ENCODE results near the gene ARFRP1. TPM values are rescaled to one million over a fixed set of nuclear protein-coding genes. Genes with fewer than 3 reads are reported as not detected.

The ARFRP1 gene
- total RNA-seq, 1 experiment from 2014 or later, result 30.2 TPM

DNA sequence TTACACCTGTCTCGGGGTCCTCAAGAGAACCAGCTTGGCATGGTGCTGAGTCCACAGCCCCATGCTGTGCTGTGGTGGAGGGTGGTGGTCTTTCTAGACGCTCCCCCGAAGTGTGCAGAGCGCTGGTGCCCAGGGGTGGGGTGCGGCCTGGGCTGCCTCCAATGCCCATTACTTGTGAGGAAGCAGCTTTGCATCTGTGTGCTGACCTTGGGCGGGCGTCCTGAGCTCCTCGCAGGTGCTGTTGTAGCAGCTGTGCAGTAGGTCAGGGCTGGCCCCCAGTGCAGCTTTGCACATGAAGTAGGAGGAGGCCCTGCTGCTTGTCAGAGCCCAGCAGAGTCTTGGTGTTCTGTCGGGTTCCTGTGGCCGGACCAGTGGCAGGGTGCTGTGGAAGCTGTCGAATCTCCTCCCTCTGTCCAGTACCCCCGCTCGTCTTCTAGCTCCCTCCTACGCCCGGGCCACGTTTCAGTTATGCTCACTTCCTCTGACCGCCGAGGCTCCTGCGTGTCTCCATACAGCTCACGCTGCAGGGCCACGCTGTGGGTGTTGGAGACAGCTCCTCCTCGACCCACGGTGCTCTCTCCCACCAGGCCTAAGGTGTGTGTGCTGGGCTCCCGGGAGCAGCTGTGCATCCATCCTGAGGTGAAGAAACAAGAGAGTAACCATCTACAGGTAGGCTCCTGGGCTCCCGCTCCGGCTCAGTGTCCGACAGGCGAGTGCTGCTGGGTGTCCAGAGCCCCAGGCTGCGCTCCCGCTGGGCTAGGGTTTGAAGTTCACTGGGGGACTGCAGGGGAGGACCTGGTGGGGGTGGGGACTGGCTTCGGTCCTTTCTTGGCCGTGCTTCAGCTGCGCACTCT is 45.6 kb downstream of the ARFRP1 start (continued):
- TF ChIP-seq NFE2L1 (CRISPR knock-in tag; IDR thresholded peaks at IDR 0.05) (no peak), RELA (CRISPR knock-in tag; IDR thresholded peaks at IDR 0.05; ENCODE audit: borderline replicate concordance) (no peak), ZNF671 (CRISPR knock-in tag; IDR thresholded peaks at IDR 0.05) (no peak), TEAD4 (CRISPR knock-in tag; IDR thresholded peaks at IDR 0.05) (no peak), NR2C2 (CRISPR knock-in tag; IDR thresholded peaks at IDR 0.05) (no peak)

DNA sequence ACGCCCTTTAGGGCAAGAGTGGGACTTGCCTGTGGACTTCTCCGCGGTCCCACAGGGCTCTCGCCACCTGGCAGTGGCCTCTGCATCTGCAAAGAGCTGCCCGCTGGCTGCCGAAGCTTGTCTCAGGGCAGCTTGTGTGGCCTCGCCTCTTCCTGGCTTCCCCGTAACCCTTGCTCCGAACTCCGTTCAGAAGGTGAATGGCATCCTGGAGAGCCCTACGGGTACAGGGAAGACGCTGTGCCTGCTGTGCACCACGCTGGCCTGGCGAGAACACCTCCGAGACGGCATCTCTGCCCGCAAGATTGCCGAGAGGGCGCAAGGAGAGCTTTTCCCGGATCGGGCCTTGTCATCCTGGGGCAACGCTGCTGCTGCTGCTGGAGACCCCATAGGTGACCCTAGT is 46.7 kb downstream of the ARFRP1 start:
- DNase-seq (ENCODE audit: low spot score), result no peak
- Mint-ChIP-seq H3K9me3 (no peaks in the 10 kb centered on the region), H3K27ac (no peak overlapping the region), H3K27me3 (ENCODE audit: low read depth) (no peaks in the 10 kb centered on the region), H3K4me3 (no peak overlapping the region), H3K4me1 (peaks cover 12% of the 10 kb centered on the region), H3K36me3 (peaks cover 7% of the 10 kb centered on the region; the same call in 1 of the 2 replicates)
- TF ChIP-seq ZNF121 (CRISPR knock-in tag; IDR thresholded peaks at IDR 0.05) (no peak), SMAD4 (CRISPR knock-in tag; IDR thresholded peaks at IDR 0.05) (no peak), TEAD4 (CRISPR knock-in tag; IDR thresholded peaks at IDR 0.05) (no peak), FOXK1 (CRISPR knock-in tag; IDR thresholded peaks at IDR 0.05) (no peak), ATF1 (CRISPR knock-in tag; IDR thresholded peaks at IDR 0.05) (no peak), TEAD1 (CRISPR knock-in tag; IDR thresholded peaks at IDR 0.05) (no peak), ZNF423 (CRISPR knock-in tag; IDR thresholded peaks at IDR 0.05) (no peak), JUN (CRISPR knock-in tag; IDR thresholded peaks at IDR 0.05) (no peak), FOXP1 (CRISPR knock-in tag; IDR thresholded peaks at IDR 0.05; ENCODE audit: borderline replicate concordance) (no peak)
- TF ChIP-seq, protein P1, sequence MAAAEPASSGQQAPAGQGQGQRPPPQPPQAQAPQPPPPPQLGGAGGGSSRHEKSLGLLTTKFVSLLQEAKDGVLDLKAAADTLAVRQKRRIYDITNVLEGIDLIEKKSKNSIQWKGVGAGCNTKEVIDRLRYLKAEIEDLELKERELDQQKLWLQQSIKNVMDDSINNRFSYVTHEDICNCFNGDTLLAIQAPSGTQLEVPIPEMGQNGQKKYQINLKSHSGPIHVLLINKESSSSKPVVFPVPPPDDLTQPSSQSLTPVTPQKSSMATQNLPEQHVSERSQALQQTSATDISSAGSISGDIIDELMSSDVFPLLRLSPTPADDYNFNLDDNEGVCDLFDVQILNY (CRISPR knock-in tag; IDR thresholded peaks at IDR 0.05), result no peak
- TF ChIP-seq, protein P2, sequence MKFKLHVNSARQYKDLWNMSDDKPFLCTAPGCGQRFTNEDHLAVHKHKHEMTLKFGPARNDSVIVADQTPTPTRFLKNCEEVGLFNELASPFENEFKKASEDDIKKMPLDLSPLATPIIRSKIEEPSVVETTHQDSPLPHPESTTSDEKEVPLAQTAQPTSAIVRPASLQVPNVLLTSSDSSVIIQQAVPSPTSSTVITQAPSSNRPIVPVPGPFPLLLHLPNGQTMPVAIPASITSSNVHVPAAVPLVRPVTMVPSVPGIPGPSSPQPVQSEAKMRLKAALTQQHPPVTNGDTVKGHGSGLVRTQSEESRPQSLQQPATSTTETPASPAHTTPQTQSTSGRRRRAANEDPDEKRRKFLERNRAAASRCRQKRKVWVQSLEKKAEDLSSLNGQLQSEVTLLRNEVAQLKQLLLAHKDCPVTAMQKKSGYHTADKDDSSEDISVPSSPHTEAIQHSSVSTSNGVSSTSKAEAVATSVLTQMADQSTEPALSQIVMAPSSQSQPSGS (CRISPR knock-in tag; IDR thresholded peaks at IDR 0.05; ENCODE audit: borderline replicate concordance, low read depth), result no peak
- TF ChIP-seq, protein P3, sequence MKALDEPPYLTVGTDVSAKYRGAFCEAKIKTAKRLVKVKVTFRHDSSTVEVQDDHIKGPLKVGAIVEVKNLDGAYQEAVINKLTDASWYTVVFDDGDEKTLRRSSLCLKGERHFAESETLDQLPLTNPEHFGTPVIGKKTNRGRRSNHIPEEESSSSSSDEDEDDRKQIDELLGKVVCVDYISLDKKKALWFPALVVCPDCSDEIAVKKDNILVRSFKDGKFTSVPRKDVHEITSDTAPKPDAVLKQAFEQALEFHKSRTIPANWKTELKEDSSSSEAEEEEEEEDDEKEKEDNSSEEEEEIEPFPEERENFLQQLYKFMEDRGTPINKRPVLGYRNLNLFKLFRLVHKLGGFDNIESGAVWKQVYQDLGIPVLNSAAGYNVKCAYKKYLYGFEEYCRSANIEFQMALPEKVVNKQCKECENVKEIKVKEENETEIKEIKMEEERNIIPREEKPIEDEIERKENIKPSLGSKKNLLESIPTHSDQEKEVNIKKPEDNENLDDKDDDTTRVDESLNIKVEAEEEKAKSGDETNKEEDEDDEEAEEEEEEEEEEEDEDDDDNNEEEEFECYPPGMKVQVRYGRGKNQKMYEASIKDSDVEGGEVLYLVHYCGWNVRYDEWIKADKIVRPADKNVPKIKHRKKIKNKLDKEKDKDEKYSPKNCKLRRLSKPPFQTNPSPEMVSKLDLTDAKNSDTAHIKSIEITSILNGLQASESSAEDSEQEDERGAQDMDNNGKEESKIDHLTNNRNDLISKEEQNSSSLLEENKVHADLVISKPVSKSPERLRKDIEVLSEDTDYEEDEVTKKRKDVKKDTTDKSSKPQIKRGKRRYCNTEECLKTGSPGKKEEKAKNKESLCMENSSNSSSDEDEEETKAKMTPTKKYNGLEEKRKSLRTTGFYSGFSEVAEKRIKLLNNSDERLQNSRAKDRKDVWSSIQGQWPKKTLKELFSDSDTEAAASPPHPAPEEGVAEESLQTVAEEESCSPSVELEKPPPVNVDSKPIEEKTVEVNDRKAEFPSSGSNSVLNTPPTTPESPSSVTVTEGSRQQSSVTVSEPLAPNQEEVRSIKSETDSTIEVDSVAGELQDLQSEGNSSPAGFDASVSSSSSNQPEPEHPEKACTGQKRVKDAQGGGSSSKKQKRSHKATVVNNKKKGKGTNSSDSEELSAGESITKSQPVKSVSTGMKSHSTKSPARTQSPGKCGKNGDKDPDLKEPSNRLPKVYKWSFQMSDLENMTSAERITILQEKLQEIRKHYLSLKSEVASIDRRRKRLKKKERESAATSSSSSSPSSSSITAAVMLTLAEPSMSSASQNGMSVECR (CRISPR knock-in tag; IDR thresholded peaks at IDR 0.05; ENCODE audit: borderline replicate concordance), result no peak
- TF ChIP-seq, protein P4, sequence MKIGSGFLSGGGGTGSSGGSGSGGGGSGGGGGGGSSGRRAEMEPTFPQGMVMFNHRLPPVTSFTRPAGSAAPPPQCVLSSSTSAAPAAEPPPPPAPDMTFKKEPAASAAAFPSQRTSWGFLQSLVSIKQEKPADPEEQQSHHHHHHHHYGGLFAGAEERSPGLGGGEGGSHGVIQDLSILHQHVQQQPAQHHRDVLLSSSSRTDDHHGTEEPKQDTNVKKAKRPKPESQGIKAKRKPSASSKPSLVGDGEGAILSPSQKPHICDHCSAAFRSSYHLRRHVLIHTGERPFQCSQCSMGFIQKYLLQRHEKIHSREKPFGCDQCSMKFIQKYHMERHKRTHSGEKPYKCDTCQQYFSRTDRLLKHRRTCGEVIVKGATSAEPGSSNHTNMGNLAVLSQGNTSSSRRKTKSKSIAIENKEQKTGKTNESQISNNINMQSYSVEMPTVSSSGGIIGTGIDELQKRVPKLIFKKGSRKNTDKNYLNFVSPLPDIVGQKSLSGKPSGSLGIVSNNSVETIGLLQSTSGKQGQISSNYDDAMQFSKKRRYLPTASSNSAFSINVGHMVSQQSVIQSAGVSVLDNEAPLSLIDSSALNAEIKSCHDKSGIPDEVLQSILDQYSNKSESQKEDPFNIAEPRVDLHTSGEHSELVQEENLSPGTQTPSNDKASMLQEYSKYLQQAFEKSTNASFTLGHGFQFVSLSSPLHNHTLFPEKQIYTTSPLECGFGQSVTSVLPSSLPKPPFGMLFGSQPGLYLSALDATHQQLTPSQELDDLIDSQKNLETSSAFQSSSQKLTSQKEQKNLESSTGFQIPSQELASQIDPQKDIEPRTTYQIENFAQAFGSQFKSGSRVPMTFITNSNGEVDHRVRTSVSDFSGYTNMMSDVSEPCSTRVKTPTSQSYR (CRISPR knock-in tag; IDR thresholded peaks at IDR 0.05), result no peak
- CTCF ChIA-PET, result no interaction called here
- POLR2A ChIA-PET, result no interaction called here
- no peak for ATAC-seq
